ENCODE results near the gene KEAP1. TPM values are rescaled to one million over a fixed set of nuclear protein-coding genes. Genes with fewer than 3 reads are reported as not detected.

Gene KEAP1
- total and polyA plus RNA-seq, 2 of the 13 experiments (the other 11 are each of a cell fraction or from before 2014, with no cell fraction given) = 56.7 to 72.9 TPM

GRCh38 chr19:10503002-10503789 is at the start of gene KEAP1 (continued):
- TF ChIP-seq HIC2 (CRISPR knock-in tag; IDR thresholded peaks at IDR 0.05; ENCODE audit: low read depth) (peak; percentile 60), ELF3 (CRISPR knock-in tag; IDR thresholded peaks at IDR 0.05) (no peak), ISL2 (CRISPR knock-in tag; IDR thresholded peaks at IDR 0.05) (peak; percentile 51), EZH2 (conservative IDR thresholded peaks at IDR 0.05; ENCODE audit: low read depth, low read length) (no peak), TAF1 (CRISPR knock-in tag; IDR thresholded peaks at IDR 0.05) (peak; percentile 15; the same call in 1 of the 2 replicates), NFKB2 (CRISPR knock-in tag; IDR thresholded peaks at IDR 0.05; ENCODE audit: borderline replicate concordance) (no peak), MED13 (CRISPR knock-in tag; IDR thresholded peaks at IDR 0.05) (0 out of 2 replicates have a peak, but pooled peaks have one; percentile 60), NR2C2 (CRISPR knock-in tag; IDR thresholded peaks at IDR 0.05; ENCODE audit: borderline replicate concordance) (peak; percentile 7), ZKSCAN8 (CRISPR knock-in tag; IDR thresholded peaks at IDR 0.05; ENCODE audit: borderline replicate concordance) (no peak), ZNF136 (CRISPR knock-in tag; IDR thresholded peaks at IDR 0.05; ENCODE audit: low read depth) (no peak), ZSCAN5A (CRISPR knock-in tag; IDR thresholded peaks at IDR 0.05; ENCODE audit: borderline replicate concordance) (no peak), ZSCAN9 (CRISPR knock-in tag; IDR thresholded peaks at IDR 0.05; ENCODE audit: borderline replicate concordance) (0 out of 2 replicates have a peak, but pooled peaks have one; percentile 28), ZSCAN20 (CRISPR knock-in tag; IDR thresholded peaks at IDR 0.05; ENCODE audit: borderline replicate concordance) (peak; percentile 88), ZNF143 (CRISPR knock-in tag; IDR thresholded peaks at IDR 0.05) (0 out of 2 replicates have a peak, but pooled peaks have one; percentile 24), SNAPC4 (CRISPR knock-in tag; IDR thresholded peaks at IDR 0.05) (no peak), ZFP90 (CRISPR knock-in tag; IDR thresholded peaks at IDR 0.05; ENCODE audit: borderline replicate concordance) (peak; percentile 93), TEF (CRISPR knock-in tag; IDR thresholded peaks at IDR 0.05) (0 out of 2 replicates have a peak, but pooled peaks have one; percentile 56), ZNF800 (CRISPR knock-in tag; IDR thresholded peaks at IDR 0.05) (peak; percentile 89)

All from HepG2 (cell line).